CD4-positive, alpha-beta memory T cell (primary cell): Measurements from ENCODE around the gene LPP. TPM values are rescaled to one million over a fixed set of nuclear protein-coding genes. Genes with fewer than 3 reads are reported as not detected.
A peak's percentile ranks its signal among the peaks of the same experiment; 100 is the strongest.

Experiments
- CTCF ChIA-PET: fragments of 350-600 bp; sonication (Branson Sonifier 250); formaldehyde crosslinking; loops from one replicate; lab custom pipeline; 2021; ENCODE audit warnings: inconsistent platforms; ENCODE audit not compliant: partially characterized antibody; lab: Charles Lee
- POLR2A ChIA-PET: fragments of 350-600 bp; sonication (Branson Sonifier 250); formaldehyde crosslinking; loops from one replicate; lab custom pipeline; 2021; ENCODE audit not compliant: partially characterized antibody; lab: Charles Lee
- DNase-seq, 5 donors: peaks; one replicate each; pipeline versions ENCODE4 v3.0.0 to v3.0.0-alpha.2; 2020 to 2022; ENCODE audit warnings: mixed read lengths in 1 of 5
- H3K27ac ChIP-seq: one replicate; pipeline ENCODE4 v1.7.0; 2013; ENCODE audit warnings: low read depth, low read length
- H3K27me3 ChIP-seq: 2 replicates; pipeline ENCODE4 v1.7.0; 2013; ENCODE audit warnings: mild to moderate bottlenecking, low read length, moderate library complexity; ENCODE audit not compliant: insufficient read depth
- H3K36me3 ChIP-seq: 2 replicates; pipeline ENCODE4 v1.7.0; 2013; ENCODE audit warnings: mild to moderate bottlenecking, low read length, moderate library complexity; ENCODE audit not compliant: insufficient read depth
- H3K4me1 ChIP-seq: 2 replicates; pipeline ENCODE4 v1.7.0; 2013; ENCODE audit warnings: mild to moderate bottlenecking, low read length, moderate library complexity; ENCODE audit not compliant: insufficient read depth
- H3K4me3 ChIP-seq, 2 donors: one replicate each; pipeline ENCODE4 v1.7.0; 2013; ENCODE audit warnings: low read length in 2 of 2, mild to moderate bottlenecking in 1 of 2
- H3K9me3 ChIP-seq, 2 donors: one replicate each; pipeline ENCODE4 v1.7.0; 2013; ENCODE audit warnings: low read length in 2 of 2, control low read depth in 1 of 2; ENCODE audit not compliant: control insufficient read depth in 1 of 2
- H3K27ac Mint-ChIP-seq, 7 donors: one replicate each; pipeline ENCODE4 v1.8.0; 2020 to 2021; ENCODE audit warnings: mixed read lengths in 7 of 7, mild to moderate bottlenecking in 6 of 7, inconsistent platforms in 3 of 7, moderate library complexity in 3 of 7
- H3K27me3 Mint-ChIP-seq, 2 donors: one replicate each; pipeline ENCODE4 v1.8.0; 2020 to 2021; ENCODE audit warnings: mixed read lengths in 2 of 2
- H3K36me3 Mint-ChIP-seq, 2 donors: one replicate each; pipeline ENCODE4 v1.8.0; 2020 to 2021; ENCODE audit warnings: mixed read lengths in 2 of 2, inconsistent platforms in 1 of 2, mild to moderate bottlenecking in 1 of 2
- H3K4me1 Mint-ChIP-seq, 4 donors: one replicate each; pipeline ENCODE4 v1.8.0; 2020 to 2021; ENCODE audit warnings: mixed read lengths in 4 of 4, mild to moderate bottlenecking in 1 of 4
- H3K4me3 Mint-ChIP-seq, 8 donors: one replicate each; pipeline ENCODE4 v1.8.0; 2020 to 2021; ENCODE audit warnings: mixed read lengths in 8 of 8, mild to moderate bottlenecking in 7 of 8, moderate library complexity in 6 of 8, inconsistent platforms in 3 of 8
- H3K9me3 Mint-ChIP-seq, 8 donors: one replicate each; pipeline ENCODE4 v1.8.0; 2020 to 2021; ENCODE audit warnings: mixed read lengths in 8 of 8, mild to moderate bottlenecking in 5 of 8, inconsistent platforms in 3 of 8, moderate library complexity in 1 of 8
- intact Hi-C: fragments of 100-400 bp; cut with micrococcal nuclease; formaldehyde crosslinking; loops from one replicate; pipeline ENCODE4 v1.15.1; 2023
- polyA plus RNA-seq, 2 donors: library from polyadenylated mRNA; unstranded; fragments of 300-500 nt; fragmentation: Illumina TruSeq; gene quantifications; one replicate each; pipeline ENCODE4 v1.2.3, GENCODE V29; 2021
- total RNA-seq, 2 experiments: library from RNA; stranded (reverse); gene quantifications; one replicate each; pipeline ENCODE4 v1.2.3, GENCODE V29; 2021

Gene LPP
- total and polyA plus RNA-seq, 4 experiments from 2014 or later, result 10.4 to 27.2 (median 24.7) TPM

DNA sequence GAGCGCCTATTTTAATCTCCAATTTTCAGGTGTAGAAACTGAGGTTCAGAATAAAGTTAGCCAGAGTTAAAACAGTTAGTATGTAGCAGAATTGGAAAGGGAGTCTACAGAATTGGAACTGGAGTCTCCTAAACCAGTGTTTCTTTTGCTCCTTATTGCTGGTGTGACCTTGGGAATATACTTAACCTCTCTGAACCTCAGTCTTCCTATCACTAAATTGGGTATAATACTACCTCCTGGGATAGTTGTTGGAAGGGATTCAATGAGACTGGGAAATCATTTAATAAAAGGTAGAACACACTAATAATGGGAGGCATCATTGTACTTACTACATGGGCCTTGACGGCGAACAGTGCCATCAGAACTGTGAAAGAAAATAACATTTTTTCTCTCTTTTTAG is 55.1 kb downstream of the LPP start:
- Histone ChIP-seq H3K27ac (no peak overlapping the region), H3K9me3 (no peaks in the 10 kb centered on the region), H3K36me3 (no peaks in the 10 kb centered on the region), H3K4me3 (no peak overlapping the region), H3K27me3 (no peaks in the 10 kb centered on the region), H3K4me1 (no peaks in the 10 kb centered on the region)
- ChIA-PET POLR2A (no interaction called here), CTCF (no interaction called here)
- H3K27me3 Mint-ChIP-seq, result no peaks in the 10 kb centered on the region
- H3K9me3 Mint-ChIP-seq, result no peaks in the 10 kb centered on the region
- peaks cover 19 to 52% of the 10 kb centered on the region in 2 donors for H3K36me3 Mint-ChIP-seq
- intact Hi-C loops, result no loop called here
- no peak overlapping the region for H3K4me3 Mint-ChIP-seq
- H3K27ac Mint-ChIP-seq, result no peak overlapping the region
- no peak for DNase-seq
- peaks cover 9 to 40% (median 22%) of the 10 kb centered on the region in 4 donors for H3K4me1 Mint-ChIP-seq

GRCh38 chr3:188209740-188210139 is 55.8 kb downstream of the LPP start:
- H3K36me3 Mint-ChIP-seq, result peaks cover 19 to 48% of the 10 kb centered on the region in 2 donors

DNA sequence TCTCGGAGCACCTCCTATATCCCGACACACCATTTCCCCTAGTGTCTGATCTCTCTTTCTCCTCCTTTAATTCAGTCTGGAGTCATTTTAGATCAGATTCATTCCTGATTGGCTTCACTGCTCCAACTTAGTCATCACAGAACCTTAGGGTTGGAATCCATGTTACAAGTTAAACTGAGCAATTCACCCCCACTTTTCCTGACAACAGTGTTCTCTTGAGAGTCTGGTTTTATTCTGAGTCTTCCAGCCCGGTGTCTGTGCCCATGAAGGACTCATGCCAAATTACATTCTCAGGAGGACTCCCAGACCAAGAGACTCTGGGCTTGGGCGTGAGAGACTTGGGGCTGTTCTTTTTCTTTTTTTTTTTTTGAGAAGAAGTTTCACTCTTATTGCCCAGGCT is 57.5 kb downstream of the LPP start:
- no peaks in the 10 kb centered on the region for H3K9me3 ChIP-seq
- no peak overlapping the region for H3K27ac ChIP-seq
- POLR2A ChIA-PET, result no interaction called here
- no peaks in the 10 kb centered on the region for H3K4me1 ChIP-seq
- Mint-ChIP-seq H3K36me3 (peaks cover 18 to 50% of the 10 kb centered on the region in 2 donors), H3K4me3 (no peak overlapping the region), H3K4me1 (peaks cover 5 to 26% (median 16%) of the 10 kb centered on the region in 4 donors), H3K27me3 (no peaks in the 10 kb centered on the region), H3K9me3 (no peaks in the 10 kb centered on the region), H3K27ac (peak overlapping the region in 2 of 7 donors; percentile 19 to 35)
- no peaks in the 10 kb centered on the region for H3K36me3 ChIP-seq
- H3K4me3 ChIP-seq, result no peak overlapping the region
- CTCF ChIA-PET, result no interaction called here
- no peak for DNase-seq
- no peaks in the 10 kb centered on the region for H3K27me3 ChIP-seq
- intact Hi-C loops, result no loop called here

More at GRCh38 chr3:188209740-188210139, 55.8 kb downstream of the LPP start:
- H3K27me3 Mint-ChIP-seq, result no peaks in the 10 kb centered on the region
- no peak overlapping the region for H3K27ac ChIP-seq
- H3K4me3 ChIP-seq, result no peak overlapping the region
- no peaks in the 10 kb centered on the region for H3K9me3 ChIP-seq
- ChIA-PET CTCF (no interaction called here), POLR2A (no interaction called here)
- no peak overlapping the region for H3K27ac Mint-ChIP-seq
- H3K9me3 Mint-ChIP-seq, result no peaks in the 10 kb centered on the region
- H3K36me3 ChIP-seq, result no peaks in the 10 kb centered on the region
- no peak overlapping the region for H3K4me3 Mint-ChIP-seq
- H3K4me1 Mint-ChIP-seq, result peaks cover 7 to 38% (median 18%) of the 10 kb centered on the region in 4 donors
- H3K4me1 ChIP-seq, result no peaks in the 10 kb centered on the region
- intact Hi-C loops, result no loop called here
- DNase-seq, result no peak
- no peaks in the 10 kb centered on the region for H3K27me3 ChIP-seq

- H3K27me3 ChIP-seq, result no peaks in the 10 kb centered on the region
- no peak for DNase-seq
- Mint-ChIP-seq H3K27me3 (no peaks in the 10 kb centered on the region), H3K9me3 (no peaks in the 10 kb centered on the region), H3K4me3 (no peak overlapping the region), H3K36me3 (peaks cover 18 to 50% of the 10 kb centered on the region in 2 donors), H3K4me1 (peaks cover 10 to 30% (median 20%) of the 10 kb centered on the region in 4 donors), H3K27ac (no peak overlapping the region)
- H3K27ac ChIP-seq, result no peak overlapping the region
- ChIA-PET POLR2A (no interaction called here), CTCF (no interaction called here)
- H3K9me3 ChIP-seq, result no peaks in the 10 kb centered on the region
- no peak overlapping the region for H3K4me3 ChIP-seq
- no peaks in the 10 kb centered on the region for H3K4me1 ChIP-seq
- intact Hi-C loops, result no loop called here
- H3K36me3 ChIP-seq, result no peaks in the 10 kb centered on the region
Observed at GRCh38 chr3:188212308-188212969, 58.5 kb downstream of the LPP start.

DNA sequence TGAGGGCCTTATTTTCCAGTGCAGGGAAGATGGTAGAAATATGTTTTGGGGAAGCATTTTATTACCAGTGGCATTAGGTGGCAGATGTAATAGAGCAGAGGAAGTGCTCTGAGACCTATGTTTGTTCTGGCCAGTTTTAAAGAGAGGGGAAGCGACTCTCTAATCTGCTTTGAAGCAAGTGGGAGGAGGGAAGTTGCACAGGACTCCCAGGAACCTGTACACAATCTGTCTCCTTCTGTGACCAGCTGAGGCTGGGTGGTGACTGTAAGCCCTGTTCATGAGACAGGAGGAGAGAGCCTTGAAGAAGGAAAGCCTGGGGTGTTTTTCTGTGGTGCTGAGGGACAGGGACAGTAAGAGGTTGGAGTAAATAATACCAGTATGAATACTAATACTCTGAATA is 60.5 kb downstream of the LPP start:
- ChIA-PET POLR2A (no interaction called here), CTCF (interaction anchor here (1.3 kb wide), 1 partner anchor 9 kb away, joined by 3 read pairs; no protein-coding TSS in a partner anchor)
- Mint-ChIP-seq H3K9me3 (no peaks in the 10 kb centered on the region), H3K27me3 (no peaks in the 10 kb centered on the region), H3K36me3 (peaks cover 16 to 36% of the 10 kb centered on the region in 2 donors), H3K27ac (peak overlapping the region in 2 of 7 donors; percentile 30 to 31), H3K4me1 (peaks cover 10 to 27% (median 23%) of the 10 kb centered on the region in 4 donors), H3K4me3 (peak overlapping the region in 1 of 8 donors; percentile 31)
- Histone ChIP-seq H3K36me3 (no peaks in the 10 kb centered on the region), H3K9me3 (no peaks in the 10 kb centered on the region), H3K27me3 (no peaks in the 10 kb centered on the region), H3K27ac (no peak overlapping the region), H3K4me3 (no peak overlapping the region), H3K4me1 (no peaks in the 10 kb centered on the region)
- DNase-seq, result no peak
- intact Hi-C loops, result no loop called here

GRCh38 chr3:188215129-188215528 is 61.2 kb downstream of the LPP start:
- Histone ChIP-seq H3K27me3 (no peaks in the 10 kb centered on the region), H3K4me3 (no peak overlapping the region), H3K4me1 (no peaks in the 10 kb centered on the region), H3K9me3 (no peaks in the 10 kb centered on the region), H3K27ac (no peak overlapping the region), H3K36me3 (no peaks in the 10 kb centered on the region)
- intact Hi-C loops, result no loop called here
- Mint-ChIP-seq H3K36me3 (peaks cover 13 to 37% of the 10 kb centered on the region in 2 donors), H3K27me3 (no peaks in the 10 kb centered on the region), H3K4me1 (peaks cover 10 to 30% (median 24%) of the 10 kb centered on the region in 4 donors), H3K27ac (peak overlapping the region in 1 of 7 donors; percentile 38), H3K9me3 (no peaks in the 10 kb centered on the region), H3K4me3 (no peak overlapping the region)
- no peak for DNase-seq
- ChIA-PET CTCF (no interaction called here), POLR2A (no interaction called here)

DNA sequence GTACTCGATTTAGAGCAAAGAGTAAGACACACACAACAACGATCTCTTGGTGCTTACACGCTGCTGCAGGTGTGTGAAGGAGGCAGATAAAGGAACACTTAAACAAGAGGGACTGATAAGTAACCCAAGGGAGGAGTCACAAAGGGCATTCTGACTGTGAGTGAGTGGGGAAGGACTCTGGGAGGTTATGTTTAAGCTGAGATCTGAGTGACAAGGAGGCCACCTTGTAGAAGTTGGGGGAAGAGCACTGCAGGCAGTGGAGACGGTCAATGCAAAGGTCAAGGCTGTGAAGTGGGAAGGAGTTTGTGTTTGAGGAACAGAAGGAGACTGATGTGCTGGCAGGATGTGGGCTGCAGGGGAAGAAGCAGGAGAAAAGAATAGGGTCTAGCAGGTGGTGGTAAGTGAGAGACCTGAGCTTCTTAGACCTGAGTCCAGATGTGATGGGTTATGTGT is 63.1 kb downstream of the LPP start:
- no peaks in the 10 kb centered on the region for H3K27me3 ChIP-seq
- H3K4me1 ChIP-seq, result no peaks in the 10 kb centered on the region
- ChIA-PET POLR2A (interaction anchor here (1.0 kb wide), 1 partner anchor 9 kb away, joined by 3 read pairs; no protein-coding TSS in a partner anchor), CTCF (interaction anchor here (1.0 to 1.4 kb wide), 2 partner anchors 27 to 45 kb away, joined by 3 read pairs; no protein-coding TSS in a partner anchor)
- DNase-seq, result no peak
- H3K36me3 Mint-ChIP-seq, result peaks cover 15 to 29% of the 10 kb centered on the region in 2 donors
- intact Hi-C loops, result no loop called here
- H3K36me3 ChIP-seq, result no peaks in the 10 kb centered on the region
- H3K27ac ChIP-seq, result no peak overlapping the region
- no peaks in the 10 kb centered on the region for H3K27me3 Mint-ChIP-seq
- H3K4me3 ChIP-seq, result no peak overlapping the region
- no peaks in the 10 kb centered on the region for H3K9me3 ChIP-seq
- H3K9me3 Mint-ChIP-seq, result no peaks in the 10 kb centered on the region
- H3K4me3 Mint-ChIP-seq, result no peak overlapping the region
- H3K27ac Mint-ChIP-seq, result peak overlapping the region in 3 of 7 donors; percentile 29 to 38 (median 37)
- H3K4me1 Mint-ChIP-seq, result peaks cover 16 to 30% (median 25%) of the 10 kb centered on the region in 4 donors
